Endothelial cell of umbilical vein (primary cell): ENCODE measurements around the gene FNDC1. TPM values are rescaled to one million over a fixed set of nuclear protein-coding genes. Genes with fewer than 3 reads are reported as not detected.

Source experiments
- BruUV-seq: library from RNA; stranded (reverse); fragments of 400-500 nt; replicated peaks from 2 replicates; lab custom pipeline; 2021; lab: Mats Ljungman, UMichigan
- CTCF ChIA-PET: fragments of 300-600, 350-600 bp; sonication (Branson Sonifier 250); formaldehyde crosslinking; loops from one replicate; lab custom pipeline; 2021; ENCODE audit warnings: antibody characterized with exemption, inconsistent platforms; lab: Charles Lee
- POLR2A ChIA-PET: fragments of 300-600, 350-600 bp; sonication (Branson Sonifier 250); formaldehyde crosslinking; loops from one replicate; lab custom pipeline; 2021; ENCODE audit warnings: antibody characterized with exemption, inconsistent platforms; lab: Charles Lee
- DNase-seq: peaks from one replicate; pipeline ENCODE4 v3.0.0-alpha.2; 2011; ENCODE audit warnings: low read depth, low spot score
- FAIRE-seq: peaks from 2 replicates; lab custom pipeline; 2011; peaks lifted over from hg19 to GRCh38; lab: Jason Lieb, UNC
- H2AFZ ChIP-seq: 2 replicates; pipeline ENCODE4 v1.6.0; 2012; ENCODE audit warnings: low read depth, low read length, control low read depth, inconsistent platforms
- H3K27ac ChIP-seq: 2 replicates; pipeline ENCODE4 v1.5.1; 2011; ENCODE audit warnings: low read depth, mild to moderate bottlenecking, control low read depth, low read length, moderate library complexity; ENCODE audit not compliant: insufficient read depth
- H3K27me3 ChIP-seq, 2 experiments: 2 replicates each; pipeline versions ENCODE4 v1.6.0 to v1.6.1; 2011; ENCODE audit warnings: low read length in 2 of 2, mixed read lengths in 1 of 2; ENCODE audit not compliant: control insufficient read depth in 2 of 2, insufficient read depth in 2 of 2
- H3K36me3 ChIP-seq, 2 experiments: 2 replicates in 1 of 2; 3 replicates in 1 of 2; pipeline ENCODE4 v1.5.1; 2011; ENCODE audit warnings: low read length in 2 of 2, mild to moderate bottlenecking in 1 of 2, moderate library complexity in 1 of 2; ENCODE audit not compliant: control insufficient read depth in 2 of 2, insufficient read depth in 2 of 2; ENCODE audit errors: extremely low read depth in 1 of 2
- H3K4me1 ChIP-seq: 3 replicates; pipeline ENCODE4 v1.5.1; 2011; ENCODE audit warnings: mild to moderate bottlenecking, low read length; ENCODE audit not compliant: control insufficient read depth, insufficient read depth; ENCODE audit errors: extremely low read depth
- H3K4me2 ChIP-seq: 2 replicates; pipeline ENCODE4 v1.6.1; 2011; ENCODE audit warnings: low read length, control low read depth, mixed read lengths; ENCODE audit not compliant: insufficient read depth
- H3K4me3 ChIP-seq, 3 experiments: fragments of 200-600 bp in 1 of 3; sonication (generic), shearing (Covaris generic) in 1 of 3; replicated peaks in 1 of 3; 2 replicates each; pipeline ENCODE4 v1.5.1; 2011 to 2016; ENCODE audit warnings: control low read depth in 3 of 3, low read length in 3 of 3, mild to moderate bottlenecking in 2 of 3, inconsistent platforms in 1 of 3, low read depth in 1 of 3, moderate library complexity in 1 of 3; ENCODE audit not compliant: insufficient read depth in 1 of 3
- H3K79me2 ChIP-seq: 2 replicates; pipeline ENCODE4 v1.6.0; 2012; ENCODE audit warnings: low read length, inconsistent platforms; ENCODE audit not compliant: control insufficient read depth, insufficient read depth
- H3K9ac ChIP-seq: replicated peaks from 2 replicates; pipeline ENCODE3; 2011; ENCODE audit warnings: low read length, control low read depth; ENCODE audit not compliant: insufficient read depth; ENCODE audit errors: extremely low read depth
- H3K9me1 ChIP-seq: replicated peaks from 3 replicates; pipeline ENCODE4 v1.6.0; 2011; ENCODE audit warnings: mild to moderate bottlenecking, low read length; ENCODE audit not compliant: control insufficient read depth, insufficient read depth; ENCODE audit errors: extremely low read depth
- H3K9me3 ChIP-seq: replicated peaks from 2 replicates; pipeline ENCODE4 v1.5.1; 2012; ENCODE audit warnings: low read length, inconsistent platforms; ENCODE audit not compliant: control insufficient read depth, insufficient read depth
- H4K20me1 ChIP-seq: replicated peaks from 2 replicates; pipeline ENCODE3; 2011; ENCODE audit warnings: mild to moderate bottlenecking, low read length; ENCODE audit not compliant: control insufficient read depth, insufficient read depth; ENCODE audit errors: extremely low read depth
- CTCF ChIP-seq, 2 donors: IDR thresholded peaks; 1 replicate in 1 of 2; 2 replicates in 1 of 2; pipeline ENCODE4 v1.5.1; 2011; ENCODE audit warnings: low read length in 2 of 2, mild to moderate bottlenecking in 2 of 2, moderate library complexity in 2 of 2, control low read depth in 1 of 2, inconsistent platforms in 1 of 2, low read depth in 1 of 2; ENCODE audit not compliant: insufficient read depth in 1 of 2; ENCODE audit errors: extremely low read depth in 1 of 2
- EZH2 ChIP-seq: IDR thresholded peaks from 2 replicates; pipeline ENCODE4 v1.6.1; 2012; ENCODE audit warnings: borderline replicate concordance, low read depth, mild to moderate bottlenecking, moderate library complexity, low read length, inconsistent platforms; ENCODE audit not compliant: severe bottlenecking
- FOS ChIP-seq: IDR thresholded peaks from 2 replicates; pipeline ENCODE4 v1.6.1; 2011; ENCODE audit warnings: mild to moderate bottlenecking, low read length, moderate library complexity, borderline replicate concordance; ENCODE audit not compliant: insufficient read depth
- GATA2 ChIP-seq: IDR thresholded peaks from 2 replicates; pipeline ENCODE4 v1.7.0; 2011; ENCODE audit warnings: low read depth, mild to moderate bottlenecking, moderate library complexity, mixed read lengths, low read length; ENCODE audit not compliant: insufficient read length, insufficient read depth
- JUN ChIP-seq: IDR thresholded peaks from 2 replicates; pipeline ENCODE4 v1.6.1; 2011; ENCODE audit warnings: borderline replicate concordance, low read depth; ENCODE audit not compliant: insufficient read length, insufficient read depth
- MAX ChIP-seq: IDR thresholded peaks from 2 replicates; pipeline ENCODE4 v1.6.1; 2011; ENCODE audit not compliant: insufficient read depth, insufficient read length
- MYC ChIP-seq: IDR thresholded peaks from one replicate; pipeline ENCODE4 v1.6.1; 2011; ENCODE audit warnings: mild to moderate bottlenecking, low read depth, low read length
- POLR2A ChIP-seq: IDR thresholded peaks from 2 replicates; pipeline ENCODE4 v1.6.1; 2012; ENCODE audit warnings: low read depth, mild to moderate bottlenecking, control low read depth, low read length
- POLR2AphosphoS5 ChIP-seq: IDR thresholded peaks from 2 replicates; pipeline ENCODE4 v1.6.1; 2012; ENCODE audit warnings: low read depth, mild to moderate bottlenecking, control low read depth, low read length, moderate library complexity; ENCODE audit not compliant: insufficient read depth
- dilution Hi-C: fragments of 300-500 bp; cut with MboI; formaldehyde crosslinking; loops from one replicate; pipeline ENCODE4 v1.15.0; 2019; ENCODE audit warnings: low sequenced_read_pairs; ENCODE audit not compliant: extremely low pct_ligation_motif_present
- intact Hi-C: fragments of 100-400 bp; cut with micrococcal nuclease; formaldehyde crosslinking; loops from one replicate; pipeline ENCODE4 v1.10.0; 2022
- polyA plus RNA-seq, 4 experiments: library from polyadenylated mRNA; depleted of rRNA in 3 of 4; stranded (reverse) in 3 of 4; unstranded in 1 of 4; fragments of >200 nt; gene quantifications; 2 replicates each; pipeline versions ENCODE4 v1.2.1 to v1.2.3, GENCODE V29; 2011 to 2012; ENCODE audit warnings: missing spikeins in 1 of 4
- total RNA-seq: library from RNA; stranded (reverse); gene quantifications from 2 replicates; pipeline ENCODE4 v1.2.3, GENCODE V29; 2021

The FNDC1 gene
- total and polyA plus RNA-seq, 2 donors (not counting 3 experiments of a cell fraction or from before 2014, with no cell fraction given), result 0.04 TPM; not detected in 1

- no peak overlapping the region for H2AFZ ChIP-seq
- dilution Hi-C loops (no loop called here), intact Hi-C loops (no loop called here)
- TF ChIP-seq CTCF (IDR thresholded peaks at IDR 0.05; ENCODE audit: extremely low read depth in 1 of 2, insufficient read depth in 1 of 2, low read depth in 1 of 2, low read length in 2 of 2) (no peak), POLR2A (no peak), JUN (no peak), EZH2 (no peak), MYC (no peak), GATA2 (no peak), MAX (no peak), FOS (no peak), POLR2AphosphoS5 (no peak)
- no peak overlapping the region for H3K4me3 ChIP-seq
- no peaks in the 10 kb centered on the region for H3K4me1 ChIP-seq
- H3K79me2 ChIP-seq, result no peaks in the 10 kb centered on the region
- H3K27me3 ChIP-seq, result no peaks in the 10 kb centered on the region
- no peaks in the 10 kb centered on the region for H3K36me3 ChIP-seq
- no peak overlapping the region for H3K4me2 ChIP-seq
- H3K27ac ChIP-seq, result no peak overlapping the region
- BruUV-seq, result no TSS peak
- POLR2A ChIA-PET, result no interaction called here
- H4K20me1 ChIP-seq, result no peaks in the 10 kb centered on the region
- CTCF ChIA-PET, result no interaction called here
- no peak overlapping the region for H3K9ac ChIP-seq
- no peaks in the 10 kb centered on the region for H3K9me1 ChIP-seq
- H3K9me3 ChIP-seq, result no peaks in the 10 kb centered on the region
- DNase-seq (no peak), FAIRE-seq (no peak)
These were observed 64.3 kb downstream of the FNDC1 start for GRCh38 chr6:159233365-159234101.
